Activated CD8-positive, alpha-beta T cell treated with anti-CD3 and anti-CD28 coated beads for 36 hours (primary cell): ENCODE measurements around the gene TRIML1. TPM values are rescaled to one million over a fixed set of nuclear protein-coding genes. Genes with fewer than 3 reads are reported as not detected.

Experiments used
- ATAC-seq: fragments of 200-7000 bp; cut with Tn5 transposase; one replicate; pipeline ENCODE4 v1.10.0; 2021; ENCODE audit warnings: mild to moderate bottlenecking, moderate library complexity
- CTCF ChIA-PET: fragments of 350-600 bp; sonication (Branson Sonifier 250); formaldehyde crosslinking; loops from one replicate; lab custom pipeline; 2021; ENCODE audit warnings: antibody characterized with exemption; lab: Charles Lee
- POLR2A ChIA-PET: fragments of 350-600 bp; sonication (Branson Sonifier 250); formaldehyde crosslinking; loops from one replicate; lab custom pipeline; 2021; ENCODE audit warnings: antibody characterized with exemption; lab: Charles Lee
- DNase-seq: peaks from one replicate; pipeline ENCODE4 v3.0.0-alpha.2; 2020
- H3K27ac Mint-ChIP-seq: one replicate; pipeline ENCODE4 v1.8.0; 2021; ENCODE audit warnings: mild to moderate bottlenecking, mixed read lengths
- H3K27me3 Mint-ChIP-seq: one replicate; pipeline ENCODE4 v1.8.0; 2021; ENCODE audit warnings: mixed read lengths
- H3K36me3 Mint-ChIP-seq: one replicate; pipeline ENCODE4 v1.8.0; 2021; ENCODE audit warnings: low read depth, mixed read lengths
- H3K4me1 Mint-ChIP-seq: one replicate; pipeline ENCODE4 v1.8.0; 2021; ENCODE audit warnings: low read depth, mixed read lengths
- H3K4me3 Mint-ChIP-seq: one replicate; pipeline ENCODE4 v1.8.0; 2021; ENCODE audit warnings: mild to moderate bottlenecking, moderate library complexity, mixed read lengths
- H3K9me3 Mint-ChIP-seq: one replicate; pipeline ENCODE4 v1.8.0; 2021; ENCODE audit warnings: mixed read lengths
- CTCF ChIP-seq: fragments of 200-600 bp; IDR thresholded peaks from one replicate; pipeline ENCODE4 v1.8.0; 2022; ENCODE audit warnings: antibody characterized with exemption, mild to moderate bottlenecking
- intact Hi-C: fragments of 100-400 bp; cut with micrococcal nuclease; formaldehyde crosslinking; loops from one replicate; pipeline ENCODE4 v1.10.0; 2022
- total RNA-seq, 2 experiments: library from RNA; stranded (reverse); gene quantifications; one replicate each; pipeline ENCODE4 v1.2.3, GENCODE V29; 2021

Gene TRIML1
- total RNA-seq, 2 experiments from 2014 or later: not detected

GRCh38 chr4:188139671-188140070, 430 bp downstream of the TRIML1 start:
- DNase-seq (no peak), ATAC-seq (no peak)
- TF ChIP-seq CTCF: no peak
- ChIA-PET POLR2A (no interaction called here), CTCF (no interaction called here)
- Mint-ChIP-seq H3K36me3 (no peaks in the 10 kb centered on the region), H3K4me3 (no peak overlapping the region), H3K27me3 (no peaks in the 10 kb centered on the region), H3K27ac (no peak overlapping the region), H3K9me3 (peaks cover 4% of the 10 kb centered on the region), H3K4me1 (no peaks in the 10 kb centered on the region)
- intact Hi-C loops: no loop called here

- ChIA-PET CTCF (no interaction called here), POLR2A (no interaction called here)
- no peak overlapping the region for H3K4me3 Mint-ChIP-seq
- peaks cover 3% of the 10 kb centered on the region for H3K9me3 Mint-ChIP-seq
- DNase-seq: no peak
- no peak for TF ChIP-seq CTCF
- intact Hi-C loops: no loop called here
- H3K36me3 Mint-ChIP-seq: no peaks in the 10 kb centered on the region
- no peaks in the 10 kb centered on the region for H3K4me1 Mint-ChIP-seq
- ATAC-seq: no peak
- no peak overlapping the region for H3K27ac Mint-ChIP-seq
- no peaks in the 10 kb centered on the region for H3K27me3 Mint-ChIP-seq
These were observed 4.5 kb downstream of the TRIML1 start for GRCh38 chr4:188143731-188144130.

GRCh38 chr4:188145601-188146000, 6.4 kb downstream of the TRIML1 start:
- intact Hi-C loops: no loop called here
- ChIA-PET POLR2A (no interaction called here), CTCF (no interaction called here)
- Mint-ChIP-seq H3K27me3 (no peaks in the 10 kb centered on the region), H3K4me3 (no peak overlapping the region), H3K4me1 (no peaks in the 10 kb centered on the region), H3K36me3 (no peaks in the 10 kb centered on the region), H3K9me3 (peaks cover 3% of the 10 kb centered on the region), H3K27ac (no peak overlapping the region)
- ATAC-seq (no peak), DNase-seq (no peak)
- no peak for TF ChIP-seq CTCF

GRCh38 chr4:188146618-188147017, 7.4 kb downstream of the TRIML1 start:
- POLR2A ChIA-PET: no interaction called here
- ATAC-seq: no peak
- no peak for TF ChIP-seq CTCF
- Mint-ChIP-seq H3K27ac (no peak overlapping the region), H3K4me3 (no peak overlapping the region), H3K27me3 (no peaks in the 10 kb centered on the region), H3K4me1 (no peaks in the 10 kb centered on the region), H3K9me3 (peaks cover 3% of the 10 kb centered on the region), H3K36me3 (no peaks in the 10 kb centered on the region)
- DNase-seq: no peak
- intact Hi-C loops: no loop called here
- CTCF ChIA-PET: no interaction called here

GRCh38 chr4:188147176-188147575, 7.9 kb downstream of the TRIML1 start:
- Mint-ChIP-seq H3K4me3 (no peak overlapping the region), H3K36me3 (no peaks in the 10 kb centered on the region), H3K4me1 (no peaks in the 10 kb centered on the region), H3K9me3 (peaks cover 3% of the 10 kb centered on the region), H3K27ac (no peak overlapping the region), H3K27me3 (no peaks in the 10 kb centered on the region)
- ChIA-PET CTCF (no interaction called here), POLR2A (no interaction called here)
- no peak for TF ChIP-seq CTCF
- intact Hi-C loops: no loop called here
- ATAC-seq (no peak), DNase-seq (no peak)
